GM19455 (cell line): ENCODE data around the gene ERC2.

ENCODE experiments used
- ATAC-seq: cut with Tn5 transposase; IDR thresholded peaks from one replicate; pipeline ENCODE4 v1.9.1; 2021; ENCODE audit not compliant: unreplicated experiment

The ERC2 gene

GRCh38 chr3:55946574-55947160, 521.6 kb downstream of the ERC2 start:
- no peak for ATAC-seq

GRCh38 chr3:55942868-55943267, 525.4 kb downstream of the ERC2 start:
- no peak for ATAC-seq

DNA sequence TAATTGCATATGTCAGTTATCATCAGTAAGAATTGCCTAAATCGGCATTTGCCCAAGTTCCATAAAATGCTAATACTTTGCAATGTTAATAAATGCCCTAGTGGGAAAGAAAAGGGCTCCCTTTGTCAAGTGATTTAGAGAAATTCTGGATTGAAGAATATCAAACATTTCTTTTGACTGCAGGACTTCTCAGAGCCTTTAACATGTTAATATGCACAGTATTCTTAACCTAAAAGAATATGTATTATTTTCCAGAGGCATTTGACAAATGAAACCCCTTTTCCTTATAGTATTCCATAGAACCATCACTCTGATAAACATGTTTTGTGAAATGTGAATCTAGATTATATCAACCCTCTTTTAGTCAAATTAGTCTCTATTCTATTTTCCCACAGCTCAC, 529.0 kb downstream of the ERC2 start:
- ATAC-seq, result no peak

- ATAC-seq, result no peak
Measured at GRCh38 chr3:55937301-55937700, 531.0 kb downstream of the ERC2 start.

- no peak for ATAC-seq
Measured at GRCh38 chr3:55936549-55937052, 531.7 kb downstream of the ERC2 start.

DNA sequence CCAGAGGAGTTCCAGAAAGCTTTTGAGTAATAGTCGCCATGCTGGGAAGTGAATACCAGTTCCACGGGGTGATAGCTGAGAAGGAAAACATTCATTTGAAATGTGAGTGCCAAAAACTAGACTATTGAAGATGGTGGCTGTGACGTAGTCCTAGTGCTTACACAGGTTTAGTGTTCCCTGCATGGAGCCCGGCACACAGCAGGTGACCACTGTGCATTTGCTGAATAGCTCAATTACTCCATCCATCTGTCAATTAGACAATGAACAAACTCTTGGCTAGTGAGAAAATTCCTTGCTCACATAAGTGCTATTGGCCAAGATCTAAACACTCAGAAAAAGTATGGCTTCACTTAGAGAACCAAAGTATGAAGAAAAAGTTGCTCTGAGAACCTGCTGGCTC, 533.0 kb downstream of the ERC2 start:
- no peak for ATAC-seq

DNA sequence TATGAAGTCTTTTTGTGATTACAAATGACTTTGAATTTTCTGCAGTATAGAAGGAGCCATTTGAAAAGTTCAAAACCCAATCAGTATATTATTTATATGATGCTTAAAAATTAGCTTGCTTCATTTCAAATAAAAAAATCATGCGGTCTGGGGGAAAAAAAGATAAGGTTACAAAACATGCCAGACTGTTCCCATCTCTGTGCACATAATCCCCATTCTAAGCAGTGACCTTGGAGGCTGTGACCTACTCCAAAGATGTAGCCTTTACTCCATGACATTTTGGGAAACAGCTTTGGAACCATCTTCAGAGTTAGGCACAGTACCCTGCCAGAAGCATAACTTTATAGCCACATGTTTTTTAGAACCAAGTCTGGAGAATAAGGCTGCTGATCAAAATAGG, 533.5 kb downstream of the ERC2 start:
- no peak for ATAC-seq

DNA sequence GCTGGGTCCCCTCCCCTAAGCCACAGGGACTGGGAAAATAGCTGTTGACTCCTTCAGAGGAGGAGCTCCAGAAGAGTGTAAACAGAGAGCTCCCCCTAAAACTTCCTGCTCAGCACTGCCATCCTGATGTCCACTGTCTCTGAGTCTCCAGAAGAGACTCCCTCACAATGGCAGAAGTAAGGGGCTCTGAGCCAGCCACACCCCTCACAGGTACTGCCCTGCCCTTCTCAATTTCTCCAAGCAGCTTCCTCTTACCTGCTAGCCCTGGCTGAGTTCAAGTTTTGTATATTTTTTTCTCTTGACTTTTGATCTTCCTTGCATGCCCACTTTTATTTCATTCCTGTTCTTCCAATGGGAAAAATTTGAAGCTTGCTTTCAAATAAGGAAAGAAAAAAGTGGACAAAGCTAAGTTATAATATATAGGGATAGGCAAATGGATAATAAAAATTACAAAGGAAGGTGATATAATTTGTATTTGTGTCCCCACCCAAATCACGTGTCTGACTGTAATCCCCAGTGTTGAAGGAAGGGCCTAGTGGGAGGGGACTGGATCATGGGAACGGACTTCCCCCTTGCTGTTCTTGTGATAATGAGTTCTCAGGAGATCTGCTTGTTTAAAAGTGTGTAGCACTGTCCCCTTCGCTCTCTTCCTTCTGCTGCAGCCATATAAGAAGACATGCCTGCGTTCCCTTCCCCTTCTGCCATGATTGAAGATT, 539.0 kb downstream of the ERC2 start:
- ATAC-seq, result no peak

DNA sequence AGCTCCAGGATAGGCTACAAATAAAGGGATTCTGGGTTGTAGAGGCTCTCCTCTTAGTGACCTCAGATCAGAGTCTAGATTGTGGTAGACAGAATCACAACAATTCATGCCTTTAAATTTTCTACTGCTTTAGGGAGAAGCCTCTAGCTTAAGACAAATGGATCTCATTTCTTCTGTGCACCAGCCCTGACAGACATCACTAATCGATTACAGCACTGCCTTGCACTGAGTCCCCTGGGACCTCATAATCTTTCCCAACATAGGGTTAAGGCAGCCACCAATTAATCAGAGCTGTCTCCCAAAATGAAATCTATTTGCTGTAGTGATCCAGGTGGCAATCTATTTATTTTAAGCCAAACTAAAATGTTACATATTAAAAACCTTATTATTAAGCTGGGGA, 544.6 kb downstream of the ERC2 start:
- ATAC-seq, result no peak

DNA sequence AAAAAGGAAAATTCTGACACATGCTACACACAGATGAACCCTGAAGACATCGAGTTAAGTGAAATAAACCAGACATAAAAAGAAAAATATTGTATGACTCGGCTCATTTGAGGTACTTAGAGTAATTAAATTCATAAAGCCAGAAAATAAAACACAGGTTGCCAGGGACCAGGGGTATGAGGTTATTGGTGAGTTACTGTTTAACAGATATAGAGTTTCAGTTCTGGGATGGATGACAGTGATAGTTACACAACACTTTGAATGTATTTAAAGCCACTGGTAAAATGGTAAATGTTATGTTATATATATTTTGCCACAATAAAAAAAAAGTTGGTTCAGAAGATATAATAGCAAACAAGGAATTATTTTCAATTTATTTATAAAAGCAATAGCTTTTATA, 545.1 kb downstream of the ERC2 start:
- no peak for ATAC-seq

DNA sequence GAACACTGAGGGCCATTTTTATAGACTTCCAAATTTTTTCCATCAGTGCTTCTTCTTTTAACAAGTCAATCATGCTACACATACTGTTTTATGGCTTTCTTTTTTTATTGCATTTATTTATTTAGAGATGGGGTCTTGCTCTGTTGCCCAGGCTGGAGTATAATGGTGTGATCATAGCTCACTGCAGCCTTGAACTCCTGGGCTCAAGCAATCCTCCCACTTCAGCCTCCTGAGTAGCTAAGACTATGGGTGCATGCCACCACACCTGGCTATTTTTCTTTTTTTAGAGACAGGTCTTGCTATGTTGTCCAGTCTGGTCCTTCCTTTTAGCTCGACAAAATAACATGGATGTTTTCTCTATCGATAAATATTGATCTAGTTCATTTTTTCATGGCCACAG, 555.4 kb downstream of the ERC2 start:
- no peak for ATAC-seq

DNA sequence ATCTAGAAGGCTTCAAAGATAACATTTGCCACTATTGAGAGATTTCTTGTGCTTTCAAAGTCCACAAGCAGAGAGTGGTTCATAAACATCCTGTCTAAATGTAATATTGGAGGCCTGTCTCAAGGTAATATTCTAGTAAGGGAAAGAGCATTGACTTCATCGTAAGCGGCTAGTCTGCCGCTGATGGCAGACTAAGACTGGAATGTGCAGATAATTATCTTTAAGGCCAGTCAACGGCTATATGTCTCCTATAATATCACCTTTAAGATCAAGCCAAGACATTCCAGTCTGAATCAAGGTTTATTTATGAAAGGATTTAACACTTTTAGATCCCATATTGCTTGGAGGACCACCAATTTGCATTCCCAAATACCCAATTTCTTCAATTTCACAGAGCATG, 557.0 kb downstream of the ERC2 start:
- no peak for ATAC-seq

- no peak for ATAC-seq
Measured at GRCh38 chr3:55910543-55910942, 557.7 kb downstream of the ERC2 start.

- ATAC-seq, result no peak
Measured at GRCh38 chr3:55909373-55909772, 558.9 kb downstream of the ERC2 start.

GRCh38 chr3:55907616-55908015, 560.7 kb downstream of the ERC2 start:
- no peak for ATAC-seq

- no peak for ATAC-seq
Measured at GRCh38 chr3:55906896-55907295, 561.4 kb downstream of the ERC2 start.

- ATAC-seq, result no peak
Measured at GRCh38 chr3:55904716-55905115, 563.6 kb downstream of the ERC2 start.

DNA sequence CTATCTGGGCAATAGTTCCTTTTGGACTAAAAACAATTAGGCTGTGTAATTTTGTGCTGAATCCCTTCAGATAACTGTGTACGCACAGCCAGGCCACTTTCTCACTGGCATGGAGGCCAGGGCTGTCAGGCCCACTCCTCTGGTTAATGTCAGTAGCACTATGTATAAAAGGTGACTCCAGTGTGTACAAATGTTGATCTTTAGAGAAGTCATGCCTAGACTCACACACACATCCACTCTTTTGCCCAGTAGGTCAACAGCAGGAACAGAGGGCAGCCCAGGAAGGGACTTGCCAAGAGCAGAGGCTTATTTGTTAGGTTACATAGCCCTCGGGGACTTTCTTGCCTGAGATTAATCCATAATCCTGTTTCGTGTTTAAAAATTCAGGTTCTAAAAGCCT, 564.6 kb downstream of the ERC2 start:
- no peak for ATAC-seq

GRCh38 chr3:55902221-55902900, 565.9 kb downstream of the ERC2 start:
- ATAC-seq, result no peak

DNA sequence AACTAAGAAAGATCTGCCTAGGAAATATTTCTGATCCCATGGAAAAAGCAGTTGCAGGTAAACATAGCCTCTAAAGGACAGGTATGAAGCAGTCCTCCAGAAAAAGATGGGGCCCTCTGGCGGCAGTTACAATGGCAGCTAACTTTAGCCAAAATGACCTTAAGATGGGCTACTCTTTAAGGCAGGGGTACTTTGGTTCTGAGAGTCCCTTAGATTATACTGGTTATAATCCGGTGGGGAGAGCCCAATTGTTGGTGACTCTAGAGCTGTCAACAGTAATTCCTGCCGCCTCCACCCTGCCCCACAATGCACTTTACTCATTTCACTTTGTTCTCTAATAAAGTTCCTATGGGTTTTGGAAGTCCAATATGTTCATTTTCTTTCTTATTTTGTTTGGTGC, 568.4 kb downstream of the ERC2 start:
- no peak for ATAC-seq

GRCh38 chr3:55897573-55898224, 570.6 kb downstream of the ERC2 start:
- no peak for ATAC-seq
